ENCODE measurements around the gene RTL9. TPM values are rescaled to one million over a fixed set of nuclear protein-coding genes. Genes with fewer than 3 reads are reported as not detected.

Gene RTL9
- total RNA-seq, 1 experiment from 2014 or later = not detected

DNA sequence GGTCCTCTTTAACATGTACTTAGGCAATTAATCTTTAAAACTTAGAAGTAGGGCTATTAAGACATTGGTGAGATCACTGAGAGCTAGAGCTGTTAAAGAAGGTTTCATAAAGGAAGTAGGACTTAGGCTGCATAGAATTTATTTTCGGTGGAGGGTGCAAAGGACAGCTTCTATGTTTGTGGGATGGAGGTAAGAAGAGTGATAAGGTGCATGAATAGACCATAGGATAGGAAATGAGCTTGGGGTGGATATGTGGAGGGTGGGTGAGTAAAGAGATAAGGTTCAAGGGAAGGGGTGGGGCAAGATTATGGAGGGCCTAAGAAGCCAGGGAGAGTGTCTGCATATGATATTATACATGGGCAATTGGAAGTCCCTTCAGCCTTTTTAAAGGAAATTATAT, 15.9 kb downstream of the RTL9 start:
- Histone ChIP-seq H3K36me3 (ENCODE audit: control insufficient read depth, insufficient read depth, low read length) (no peaks in the 10 kb centered on the region), H3K9me3 (ENCODE audit: control insufficient read depth, insufficient read depth, low read depth, low read length) (no peaks in the 10 kb centered on the region), H3K27me3 (ENCODE audit: control insufficient read depth, insufficient read depth, low read length) (no peaks in the 10 kb centered on the region; the same call in 1 of the 2 replicates), H3K4me3 (ENCODE audit: low read depth in 2 of 2, low read length in 2 of 2) (no peak overlapping the region), H3K27ac (ENCODE audit: low read length) (no peak overlapping the region), H3K4me1 (ENCODE audit: control insufficient read depth, insufficient read depth, low read length) (no peaks in the 10 kb centered on the region)
- TF ChIP-seq, protein P1, sequence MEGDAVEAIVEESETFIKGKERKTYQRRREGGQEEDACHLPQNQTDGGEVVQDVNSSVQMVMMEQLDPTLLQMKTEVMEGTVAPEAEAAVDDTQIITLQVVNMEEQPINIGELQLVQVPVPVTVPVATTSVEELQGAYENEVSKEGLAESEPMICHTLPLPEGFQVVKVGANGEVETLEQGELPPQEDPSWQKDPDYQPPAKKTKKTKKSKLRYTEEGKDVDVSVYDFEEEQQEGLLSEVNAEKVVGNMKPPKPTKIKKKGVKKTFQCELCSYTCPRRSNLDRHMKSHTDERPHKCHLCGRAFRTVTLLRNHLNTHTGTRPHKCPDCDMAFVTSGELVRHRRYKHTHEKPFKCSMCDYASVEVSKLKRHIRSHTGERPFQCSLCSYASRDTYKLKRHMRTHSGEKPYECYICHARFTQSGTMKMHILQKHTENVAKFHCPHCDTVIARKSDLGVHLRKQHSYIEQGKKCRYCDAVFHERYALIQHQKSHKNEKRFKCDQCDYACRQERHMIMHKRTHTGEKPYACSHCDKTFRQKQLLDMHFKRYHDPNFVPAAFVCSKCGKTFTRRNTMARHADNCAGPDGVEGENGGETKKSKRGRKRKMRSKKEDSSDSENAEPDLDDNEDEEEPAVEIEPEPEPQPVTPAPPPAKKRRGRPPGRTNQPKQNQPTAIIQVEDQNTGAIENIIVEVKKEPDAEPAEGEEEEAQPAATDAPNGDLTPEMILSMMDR (IDR thresholded peaks at IDR 0.05) = no peak
- TF ChIP-seq POLR2AphosphoS5 (IDR thresholded peaks at IDR 0.05; ENCODE audit: low read depth, low read length) = no peak
- TF ChIP-seq, protein P2, sequence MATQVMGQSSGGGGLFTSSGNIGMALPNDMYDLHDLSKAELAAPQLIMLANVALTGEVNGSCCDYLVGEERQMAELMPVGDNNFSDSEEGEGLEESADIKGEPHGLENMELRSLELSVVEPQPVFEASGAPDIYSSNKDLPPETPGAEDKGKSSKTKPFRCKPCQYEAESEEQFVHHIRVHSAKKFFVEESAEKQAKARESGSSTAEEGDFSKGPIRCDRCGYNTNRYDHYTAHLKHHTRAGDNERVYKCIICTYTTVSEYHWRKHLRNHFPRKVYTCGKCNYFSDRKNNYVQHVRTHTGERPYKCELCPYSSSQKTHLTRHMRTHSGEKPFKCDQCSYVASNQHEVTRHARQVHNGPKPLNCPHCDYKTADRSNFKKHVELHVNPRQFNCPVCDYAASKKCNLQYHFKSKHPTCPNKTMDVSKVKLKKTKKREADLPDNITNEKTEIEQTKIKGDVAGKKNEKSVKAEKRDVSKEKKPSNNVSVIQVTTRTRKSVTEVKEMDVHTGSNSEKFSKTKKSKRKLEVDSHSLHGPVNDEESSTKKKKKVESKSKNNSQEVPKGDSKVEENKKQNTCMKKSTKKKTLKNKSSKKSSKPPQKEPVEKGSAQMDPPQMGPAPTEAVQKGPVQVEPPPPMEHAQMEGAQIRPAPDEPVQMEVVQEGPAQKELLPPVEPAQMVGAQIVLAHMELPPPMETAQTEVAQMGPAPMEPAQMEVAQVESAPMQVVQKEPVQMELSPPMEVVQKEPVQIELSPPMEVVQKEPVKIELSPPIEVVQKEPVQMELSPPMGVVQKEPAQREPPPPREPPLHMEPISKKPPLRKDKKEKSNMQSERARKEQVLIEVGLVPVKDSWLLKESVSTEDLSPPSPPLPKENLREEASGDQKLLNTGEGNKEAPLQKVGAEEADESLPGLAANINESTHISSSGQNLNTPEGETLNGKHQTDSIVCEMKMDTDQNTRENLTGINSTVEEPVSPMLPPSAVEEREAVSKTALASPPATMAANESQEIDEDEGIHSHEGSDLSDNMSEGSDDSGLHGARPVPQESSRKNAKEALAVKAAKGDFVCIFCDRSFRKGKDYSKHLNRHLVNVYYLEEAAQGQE (IDR thresholded peaks at IDR 0.05; ENCODE audit: insufficient read depth in 1 of 2, low read depth in 2 of 2, low read length in 1 of 2) = no peak
- TF ChIP-seq TCF7L2 (IDR thresholded peaks at IDR 0.05; ENCODE audit: low read depth, low read length) = no peak
- TF ChIP-seq SIN3A (IDR thresholded peaks at IDR 0.05; ENCODE audit: borderline replicate concordance, insufficient read depth, low read depth, low read length) = no peak
- ChIA-PET POLR2A (no interaction called here), CTCF (no interaction called here)
- ATAC-seq = no peak
- in situ Hi-C loops (cut with HindIII; ENCODE audit: low pct_unique_long_range_greater_than_20kb, low sequenced_read_pairs) = no loop called here
- BruUV-seq (replicated peaks) = no TSS peak
- DNase-seq (ENCODE audit: low read depth, low spot score) = no peak
- intact Hi-C loops (cut with micrococcal nuclease; ENCODE audit: unreplicated experiment) = no loop called here

DNA sequence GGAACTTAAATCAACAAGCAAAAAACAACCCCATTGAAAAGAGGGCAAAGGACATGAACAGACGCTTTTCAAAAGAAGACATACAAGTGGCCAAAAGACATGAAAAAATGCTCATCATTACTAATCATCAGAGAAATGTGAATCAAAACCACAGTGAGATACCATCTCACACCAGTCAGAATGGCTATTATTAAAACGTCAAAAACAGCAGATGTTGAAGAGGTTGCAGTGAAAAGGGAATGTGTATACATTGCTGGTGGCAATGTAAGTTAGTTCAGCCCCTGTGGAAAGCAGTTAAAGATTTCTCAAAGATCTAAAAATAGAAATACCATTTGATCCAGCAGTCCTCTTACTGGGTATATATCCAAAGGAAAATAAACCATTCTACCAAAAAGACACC, 22.6 kb downstream of the RTL9 start:
- CTCF ChIA-PET = no interaction called here
- Histone ChIP-seq H3K4me3 (ENCODE audit: low read depth in 2 of 2, low read length in 2 of 2) (no peak overlapping the region), H3K27me3 (ENCODE audit: control insufficient read depth, insufficient read depth, low read length) (no peaks in the 10 kb centered on the region; the same call in 1 of the 2 replicates), H3K9me3 (ENCODE audit: control insufficient read depth, insufficient read depth, low read depth, low read length) (no peaks in the 10 kb centered on the region), H3K4me1 (ENCODE audit: control insufficient read depth, insufficient read depth, low read length) (no peaks in the 10 kb centered on the region), H3K36me3 (ENCODE audit: control insufficient read depth, insufficient read depth, low read length) (no peaks in the 10 kb centered on the region), H3K27ac (ENCODE audit: low read length) (no peak overlapping the region)
- in situ Hi-C loops (cut with HindIII; ENCODE audit: low pct_unique_long_range_greater_than_20kb, low sequenced_read_pairs) = no loop called here
- ATAC-seq (no peak), DNase-seq (ENCODE audit: low read depth, low spot score) (no peak)
- intact Hi-C loops (cut with micrococcal nuclease; ENCODE audit: unreplicated experiment) = no loop called here
- POLR2A ChIA-PET = no interaction called here
- no TSS peak for BruUV-seq (replicated peaks)
- TF ChIP-seq, protein P2 (IDR thresholded peaks at IDR 0.05; ENCODE audit: insufficient read depth in 1 of 2, low read depth in 2 of 2, low read length in 1 of 2) = no peak
- TF ChIP-seq POLR2AphosphoS5 (IDR thresholded peaks at IDR 0.05; ENCODE audit: low read depth, low read length) (no peak), SIN3A (IDR thresholded peaks at IDR 0.05; ENCODE audit: borderline replicate concordance, insufficient read depth, low read depth, low read length) (no peak), TCF7L2 (IDR thresholded peaks at IDR 0.05; ENCODE audit: low read depth, low read length) (no peak)
- TF ChIP-seq, protein P1 (IDR thresholded peaks at IDR 0.05) = no peak
